HG02884 (cell line): ENCODE results near the gene HLCS.

Experiments
- ATAC-seq: cut with Tn5 transposase; IDR thresholded peaks from one replicate; pipeline ENCODE4 v1.9.1; 2021; ENCODE audit warnings: mild to moderate bottlenecking, moderate library complexity; ENCODE audit not compliant: unreplicated experiment

Gene HLCS

DNA sequence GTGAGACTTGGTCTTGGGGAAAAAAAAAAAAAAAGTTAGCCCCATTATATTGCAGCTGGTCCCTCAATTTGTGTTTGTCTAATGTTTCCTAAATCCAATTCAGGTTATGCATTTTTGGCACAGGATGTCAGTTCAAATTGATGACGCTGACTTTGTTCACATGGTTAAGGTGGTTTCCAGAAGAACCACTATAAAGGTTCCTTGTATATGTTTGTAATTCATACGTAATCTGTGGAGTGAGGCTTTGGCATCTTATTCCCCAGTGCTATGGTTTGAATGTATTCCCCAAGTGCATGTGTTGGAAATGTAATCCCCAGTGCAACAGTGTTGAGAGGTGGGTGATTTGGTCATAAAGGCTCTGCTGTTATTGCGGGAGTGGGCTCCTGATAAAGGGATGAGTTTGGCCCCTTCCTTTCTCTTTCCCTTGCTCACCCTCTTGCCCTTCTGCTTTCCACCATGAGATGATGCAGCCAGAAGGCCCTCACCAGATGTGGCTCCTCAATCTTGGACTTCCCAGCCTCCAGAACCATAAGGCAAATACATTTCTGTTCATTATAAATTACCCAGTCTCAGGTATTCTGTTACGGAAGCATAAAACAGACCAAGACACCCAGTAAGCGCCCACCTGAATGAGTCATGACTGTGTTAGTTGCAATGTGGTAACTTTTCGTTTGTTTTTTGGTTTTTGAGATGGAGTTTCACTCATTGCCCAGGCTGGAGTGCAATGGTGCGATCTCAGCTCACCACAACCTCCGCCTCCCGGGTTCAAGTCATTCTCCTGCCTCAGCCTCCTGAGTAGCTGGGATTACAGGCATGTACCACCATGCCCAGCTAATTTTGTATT lies 19.5 kb upstream of the HLCS start:
- no peak for ATAC-seq

GRCh38 chr21:36981977-36982700 lies 15.7 kb upstream of the HLCS start:
- no peak for ATAC-seq

- no peak for ATAC-seq
Measured at GRCh38 chr21:36981049-36981391, 14.6 kb upstream of the HLCS start.

DNA sequence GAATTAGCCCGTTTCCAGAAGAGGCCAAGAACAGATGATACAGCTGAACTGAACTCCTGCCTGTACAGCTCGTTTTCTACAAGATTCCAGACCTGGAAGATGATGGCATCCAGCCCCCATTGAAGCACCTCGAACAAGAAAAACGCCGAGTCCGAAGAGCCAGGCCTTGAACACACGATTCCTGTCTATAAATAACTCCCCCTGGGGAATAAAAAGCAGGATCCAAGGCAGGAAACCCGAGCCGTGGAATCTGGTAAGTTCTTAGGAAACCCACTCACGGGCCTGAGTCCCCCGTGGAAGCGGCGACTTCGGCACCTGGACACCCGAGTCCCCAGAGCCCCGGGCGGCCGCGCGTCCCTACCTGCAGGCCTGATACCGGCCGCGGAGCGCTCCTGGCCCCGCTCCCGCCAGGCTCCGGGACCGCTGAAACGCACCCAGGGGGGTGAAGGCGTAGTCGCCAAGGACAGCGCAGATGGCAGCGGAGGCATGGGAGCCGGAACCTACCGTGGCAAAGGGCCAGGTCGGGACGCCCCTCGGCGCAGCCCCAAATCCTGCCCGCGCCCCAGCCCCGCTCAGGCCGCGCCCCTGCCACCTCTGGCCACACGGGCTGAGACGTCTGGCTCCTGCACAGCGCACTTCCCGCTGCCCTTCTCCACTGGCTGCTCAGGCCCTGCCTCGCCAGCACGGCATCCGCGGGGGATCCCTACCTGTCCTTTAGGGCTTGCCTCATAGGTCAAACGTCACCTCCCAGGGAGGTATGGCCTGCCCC lies 14.0 kb upstream of the HLCS start:
- ATAC-seq, result no peak

DNA sequence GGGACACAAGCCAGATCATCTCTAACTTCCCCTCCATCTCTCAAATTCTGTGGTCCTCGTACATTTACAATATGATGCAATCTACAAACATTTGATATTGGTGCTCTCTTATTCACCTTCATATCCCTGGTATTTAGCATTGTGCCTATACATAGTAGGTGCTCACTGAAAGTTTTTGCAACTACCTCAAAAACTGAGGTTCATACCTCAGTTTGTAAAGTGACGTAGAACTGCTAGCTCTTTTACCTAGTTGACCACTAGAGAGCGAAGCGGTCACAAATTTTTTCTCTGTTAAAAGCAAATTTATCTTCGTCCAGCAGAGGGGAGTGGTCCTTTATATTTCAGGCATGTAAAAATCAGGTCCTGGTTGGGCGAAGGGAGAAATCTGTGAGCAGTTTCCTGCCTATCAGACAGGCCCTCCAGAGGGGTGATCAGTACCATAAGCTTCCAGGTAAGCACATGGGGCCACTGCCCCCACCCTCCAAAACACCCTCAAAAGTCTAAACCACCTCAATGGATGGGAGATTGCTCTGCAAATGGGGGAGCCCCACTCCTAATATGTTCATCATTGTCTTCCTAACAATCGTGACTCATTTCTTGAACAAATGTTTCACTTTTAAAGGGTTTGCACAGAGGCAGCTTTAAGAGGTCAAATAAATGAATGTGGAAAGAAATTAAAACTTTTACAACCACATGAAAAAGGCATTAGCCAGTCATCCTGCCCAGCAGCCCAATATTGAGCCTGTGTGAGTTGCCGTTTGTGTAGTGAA lies 10.6 kb upstream of the HLCS start:
- no peak for ATAC-seq

DNA sequence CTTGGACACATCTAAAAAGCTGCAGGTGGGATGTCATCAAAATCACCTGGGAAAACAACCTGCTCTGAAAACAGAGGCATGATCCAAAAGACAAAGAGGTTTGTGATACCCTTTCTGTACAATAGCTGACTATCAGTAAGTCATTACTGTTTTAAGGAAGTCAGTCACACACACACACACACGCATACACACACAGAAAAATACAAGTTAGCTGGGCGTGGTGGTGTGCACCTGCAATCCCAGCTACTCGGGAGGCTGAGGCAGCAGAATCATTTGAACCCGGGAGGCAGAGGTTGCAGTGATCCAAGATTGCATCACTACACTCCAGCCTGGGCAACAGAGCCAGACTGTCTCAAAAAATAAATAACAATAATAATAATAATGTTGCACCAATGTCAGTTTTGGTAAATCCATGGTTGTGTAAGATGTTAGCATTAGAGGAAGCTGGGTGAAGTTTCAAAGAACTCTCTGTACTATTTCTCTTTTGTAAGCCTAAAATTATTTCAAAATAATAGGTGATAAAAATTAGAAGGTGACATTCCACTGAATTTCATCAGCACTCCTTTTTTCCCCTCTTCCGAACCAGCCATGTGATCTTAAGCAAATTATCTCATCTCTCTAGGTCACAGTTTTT lies 9.9 kb upstream of the HLCS start:
- no peak for ATAC-seq

DNA sequence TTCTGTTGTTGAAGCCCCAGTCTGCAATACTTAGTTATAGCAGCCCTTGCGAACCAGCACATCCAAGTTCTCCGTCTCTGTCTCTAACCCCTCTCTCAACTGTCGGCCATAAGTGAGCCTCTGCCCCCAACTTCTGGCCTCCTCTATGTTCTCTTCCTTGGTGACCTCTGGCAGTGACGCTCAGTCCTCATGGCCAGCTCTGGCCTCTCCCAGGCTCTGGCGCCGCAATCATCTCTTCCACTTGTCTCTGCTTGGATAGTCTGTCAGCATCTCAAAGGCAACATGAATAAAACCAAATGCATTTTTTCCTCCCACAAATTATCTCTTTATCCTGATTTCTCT lies 8.4 kb upstream of the HLCS start:
- no peak for ATAC-seq

GRCh38 chr21:36973986-36974850 lies 7.7 kb upstream of the HLCS start:
- no peak for ATAC-seq

DNA sequence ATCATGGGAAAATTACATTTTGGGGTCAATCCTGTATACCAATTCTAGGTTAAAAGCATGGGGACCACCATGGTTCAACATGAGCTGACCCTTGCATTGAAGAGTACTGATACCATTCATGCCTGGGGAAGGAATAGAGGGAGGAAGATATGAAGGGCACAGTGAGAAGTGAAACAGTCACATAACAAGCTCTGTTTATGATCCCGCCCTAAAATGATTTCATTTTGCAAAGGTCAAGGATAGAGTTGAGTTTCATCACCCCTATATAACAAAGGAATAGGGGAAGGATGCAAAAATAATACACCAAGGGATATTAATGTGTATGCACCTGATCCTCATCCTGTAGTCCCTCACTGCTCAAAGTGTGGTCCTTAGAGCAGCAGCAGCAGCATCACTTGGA lies 2.5 kb upstream of the HLCS start:
- no peak for ATAC-seq

DNA sequence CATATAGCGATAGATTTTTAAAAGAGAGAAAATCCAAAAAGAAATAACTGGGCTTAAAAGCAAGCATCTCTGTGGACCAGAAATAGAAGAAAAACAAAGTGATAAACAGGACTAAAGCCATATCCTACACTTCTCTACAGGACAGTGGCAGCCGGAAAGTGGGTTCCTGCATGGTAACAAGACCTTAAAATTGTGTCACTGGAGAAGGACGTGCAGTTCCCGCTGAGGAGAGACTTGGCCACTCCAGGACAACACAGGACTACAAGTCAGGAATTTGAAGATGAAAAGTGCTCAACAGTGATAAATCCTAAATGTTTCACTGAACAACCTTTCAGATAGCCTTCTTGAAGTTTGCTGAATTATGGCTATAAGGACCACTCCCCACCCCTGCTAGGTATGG lies 1.9 kb upstream of the HLCS start:
- no peak for ATAC-seq

GRCh38 chr21:36966821-36967768 lies 626 bp upstream of the HLCS start:
- peak; percentile 22 for ATAC-seq

DNA sequence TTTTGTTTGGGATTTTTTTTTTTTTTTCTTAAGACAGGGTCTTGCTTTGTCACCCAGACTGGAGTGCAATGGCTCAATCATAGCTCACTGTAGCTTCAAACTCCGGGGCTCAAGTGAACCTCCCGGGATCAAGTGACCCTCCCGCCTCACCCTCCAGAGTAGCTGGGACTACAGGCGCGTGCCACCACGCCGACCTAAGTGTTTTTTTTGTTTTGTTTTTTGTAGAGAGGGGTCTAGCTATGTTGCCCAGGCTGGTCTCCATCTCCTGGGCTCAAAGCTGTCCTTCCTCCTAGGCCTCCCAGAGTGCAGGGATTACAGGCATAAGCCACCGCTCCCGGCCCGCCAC lies 776 bp downstream of the HLCS start:
- ATAC-seq, result no peak

GRCh38 chr21:36964827-36965719 lies 1.4 kb downstream of the HLCS start:
- no peak for ATAC-seq

- no peak for ATAC-seq
Measured at GRCh38 chr21:36964398-36964797, 2.1 kb downstream of the HLCS start.

DNA sequence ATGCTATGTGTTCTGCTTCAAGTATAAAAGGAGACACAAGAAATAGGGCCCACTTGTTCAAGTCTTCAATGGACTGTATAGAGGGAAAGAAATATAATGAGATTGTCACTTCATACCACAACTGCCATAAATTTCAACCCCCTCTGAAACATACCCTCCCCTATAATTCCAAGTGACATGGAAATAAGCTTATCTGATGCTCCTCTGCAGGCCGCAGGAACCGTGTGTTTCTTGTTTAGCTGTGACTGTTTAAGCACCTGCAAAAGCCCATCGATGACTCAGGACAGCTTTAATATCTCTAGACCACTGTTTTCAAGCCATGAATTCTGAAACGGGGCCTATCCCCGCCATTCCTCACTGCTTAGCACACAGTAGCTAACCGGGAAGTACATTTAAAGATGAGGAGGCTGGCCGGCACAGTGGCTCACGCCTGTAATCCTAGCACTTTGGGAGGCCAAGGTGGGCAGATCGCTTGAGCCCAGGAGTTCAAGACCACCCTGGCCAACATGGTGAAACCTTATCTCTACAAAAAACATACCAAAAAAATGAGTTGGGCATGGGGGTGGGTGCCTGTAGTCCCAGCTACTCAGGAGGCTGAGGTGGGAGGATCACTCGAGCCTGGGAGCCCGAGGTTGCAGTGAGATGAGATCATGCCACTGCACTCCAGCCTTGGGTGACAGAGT lies 4.2 kb downstream of the HLCS start:
- no peak for ATAC-seq

- no peak for ATAC-seq
Measured at GRCh38 chr21:36960676-36961284, 5.7 kb downstream of the HLCS start.
